GM23338 (cell line): ENCODE data around the gene TTC23. TPM values are rescaled to one million over a fixed set of nuclear protein-coding genes. Genes with fewer than 3 reads are reported as not detected.

ENCODE experiments used
- ATAC-seq: fragments of 200-7000 bp; cut with Tn5 transposase; 3 replicates; pipeline ENCODE4 v1.9.1; 2020
- DNase-seq: peaks from one replicate; pipeline ENCODE4 v3.0.0-alpha.2; 2015; ENCODE audit warnings: low spot score
- H2AFZ ChIP-seq: fragments of 200-600 bp; sonication (generic); 2 replicates; pipeline ENCODE4 v1.8.0; 2016; ENCODE audit warnings: antibody characterized with exemption, mild to moderate bottlenecking, moderate library complexity
- H3F3A ChIP-seq: fragments of 200-600 bp; sonication (generic); replicated peaks from 2 replicates; pipeline ENCODE4 v1.8.0; 2017; ENCODE audit warnings: antibody characterized with exemption, mixed run types, low read depth
- H3K27ac ChIP-seq: fragments of 200-600 bp; sonication (generic); 2 replicates; pipeline ENCODE4 v1.6.1; 2016; ENCODE audit warnings: low read depth
- H3K27me3 ChIP-seq: fragments of 200-600 bp; sonication (generic); 2 replicates; pipeline ENCODE4 v1.8.0; 2016; ENCODE audit warnings: mild to moderate bottlenecking, mixed run types, moderate library complexity; ENCODE audit not compliant: insufficient read depth
- H3K36me3 ChIP-seq: fragments of 200-600 bp; sonication (generic); 2 replicates; pipeline ENCODE4 v1.8.0; 2016; ENCODE audit warnings: mild to moderate bottlenecking; ENCODE audit not compliant: insufficient read depth
- H3K4me1 ChIP-seq: fragments of 200-600 bp; sonication (generic); 2 replicates; pipeline ENCODE4 v1.8.0; 2016; ENCODE audit warnings: mild to moderate bottlenecking, moderate library complexity; ENCODE audit not compliant: insufficient read depth
- H3K4me2 ChIP-seq: fragments of 200-600 bp; sonication (generic); 2 replicates; pipeline ENCODE4 v1.7.1; 2017; ENCODE audit warnings: mixed run types
- H3K4me3 ChIP-seq: fragments of 200-600 bp; sonication (generic); 2 replicates; pipeline ENCODE4 v1.6.1; 2016; ENCODE audit warnings: mixed run types
- H3K79me2 ChIP-seq: fragments of 200-600 bp; sonication (generic); replicated peaks from 2 replicates; pipeline ENCODE4 v1.8.0; 2017; ENCODE audit warnings: mild to moderate bottlenecking; ENCODE audit not compliant: insufficient read depth
- H3K9me2 ChIP-seq: fragments of 200-600 bp; sonication (generic); 2 replicates; pipeline ENCODE4 v1.8.0; 2017; ENCODE audit not compliant: insufficient read depth
- H4K20me1 ChIP-seq: fragments of 200-600 bp; sonication (generic); replicated peaks from 2 replicates; pipeline ENCODE4 v1.8.0; 2017; ENCODE audit warnings: mild to moderate bottlenecking; ENCODE audit not compliant: insufficient read depth
- H3K27ac Mint-ChIP-seq: 2 replicates; pipeline ENCODE4 v1.8.0; 2020; ENCODE audit warnings: inconsistent platforms, mild to moderate bottlenecking, moderate library complexity, mixed read lengths
- H3K27me3 Mint-ChIP-seq: 3 replicates; pipeline ENCODE4 v1.8.0; 2022; ENCODE audit warnings: low read depth, mild to moderate bottlenecking, moderate library complexity, mixed read lengths, inconsistent platforms; ENCODE audit not compliant: insufficient read depth, poor library complexity
- H3K36me3 Mint-ChIP-seq: 3 replicates; pipeline ENCODE4 v1.8.0; 2021; ENCODE audit warnings: low read depth, mild to moderate bottlenecking, inconsistent platforms, moderate library complexity, mixed read lengths
- H3K4me1 Mint-ChIP-seq: 3 replicates; pipeline ENCODE4 v1.8.0; 2020; ENCODE audit warnings: mild to moderate bottlenecking, inconsistent platforms, mixed read lengths
- H3K4me3 Mint-ChIP-seq: 3 replicates; pipeline ENCODE4 v1.8.0; 2021; ENCODE audit warnings: moderate library complexity, mild to moderate bottlenecking, inconsistent platforms, mixed read lengths
- H3K9me3 Mint-ChIP-seq: 3 replicates; pipeline ENCODE4 v1.8.0; 2020; ENCODE audit warnings: moderate library complexity, mild to moderate bottlenecking, inconsistent platforms, mixed read lengths
- CREB1 ChIP-seq: fragments of 250-450 bp; sonication (Bioruptor Pico); IDR thresholded peaks from 2 replicates; pipeline ENCODE4 v1.5.0; 2020; ENCODE audit warnings: low read depth, mild to moderate bottlenecking, moderate library complexity
- EZH2 ChIP-seq: fragments of 200-600 bp; sonication (generic); IDR thresholded peaks from one replicate; pipeline ENCODE4 v1.8.0; 2017; ENCODE audit warnings: antibody characterized with exemption, mild to moderate bottlenecking, low read depth; ENCODE audit not compliant: unreplicated experiment
- EZH2phosphoT487 ChIP-seq: fragments of 200-600 bp; sonication (generic); IDR thresholded peaks from one replicate; pipeline ENCODE4 v1.8.1; 2018; ENCODE audit warnings: antibody characterized with exemption; ENCODE audit not compliant: unreplicated experiment
- JUNB ChIP-seq: IDR thresholded peaks from one replicate; pipeline ENCODE4 v1.6.1; 2016; ENCODE audit warnings: antibody characterized with exemption; ENCODE audit not compliant: unreplicated experiment
- NANOG ChIP-seq: IDR thresholded peaks from 2 replicates; pipeline ENCODE4 v1.6.1; 2016; ENCODE audit warnings: antibody characterized with exemption, borderline replicate concordance
- POLR2AphosphoS5 ChIP-seq: IDR thresholded peaks from 2 replicates; pipeline ENCODE4 v1.6.1; 2016; ENCODE audit warnings: antibody characterized with exemption, low read depth
- STAT1 ChIP-seq: IDR thresholded peaks from one replicate; pipeline ENCODE4 v1.6.1; 2016; ENCODE audit warnings: antibody characterized with exemption; ENCODE audit not compliant: unreplicated experiment
- ZNF114 ChIP-seq: fragments of 250-450 bp; sonication (Bioruptor Pico); IDR thresholded peaks from 2 replicates; pipeline ENCODE4 v1.5.0; 2020; ENCODE audit warnings: mild to moderate bottlenecking, moderate library complexity
- ZNF331 ChIP-seq: fragments of 250-450 bp; sonication (Bioruptor Pico); IDR thresholded peaks from 2 replicates; pipeline ENCODE4 v1.5.0; 2020; ENCODE audit warnings: low read depth, mild to moderate bottlenecking, moderate library complexity
- polyA plus RNA-seq: library from polyadenylated mRNA; unstranded; fragments of >200 nt; fragmentation: Nextera tagmentation; extraction: Ambion mirVana; gene quantifications from 2 replicates; pipeline ENCODE4 v1.2.1, GENCODE V29; 2016
- total RNA-seq: library from RNA; depleted of rRNA; stranded (reverse); fragments of >200 nt; shearing (Covaris generic); gene quantifications from 2 replicates; pipeline ENCODE4 v1.2.3, GENCODE V29; 2014
- TF ChIP-seq, protein P1 (sequence below): IDR thresholded peaks from one replicate; pipeline ENCODE4 v1.6.1; 2018; ENCODE audit warnings: antibody characterized with exemption; ENCODE audit not compliant: unreplicated experiment
- TF ChIP-seq, protein P2 (sequence below), 2 experiments: fragments of 200-600 bp in 1 of 2; sonication (generic) in 1 of 2; conservative IDR thresholded peaks; 2 replicates each; pipeline versions ENCODE4 v1.5.1 to v1.6.1; 2016 to 2017; ENCODE audit warnings: antibody characterized with exemption in 2 of 2, low read depth in 2 of 2, mild to moderate bottlenecking in 2 of 2, moderate library complexity in 1 of 2
- TF ChIP-seq, protein P3 (sequence below): IDR thresholded peaks from 2 replicates; pipeline ENCODE4 v1.6.1; 2016; ENCODE audit warnings: antibody characterized with exemption

Gene TTC23
- total and polyA plus RNA-seq, 2 experiments from 2014 or later, result 6.3 to 25.2 TPM

DNA sequence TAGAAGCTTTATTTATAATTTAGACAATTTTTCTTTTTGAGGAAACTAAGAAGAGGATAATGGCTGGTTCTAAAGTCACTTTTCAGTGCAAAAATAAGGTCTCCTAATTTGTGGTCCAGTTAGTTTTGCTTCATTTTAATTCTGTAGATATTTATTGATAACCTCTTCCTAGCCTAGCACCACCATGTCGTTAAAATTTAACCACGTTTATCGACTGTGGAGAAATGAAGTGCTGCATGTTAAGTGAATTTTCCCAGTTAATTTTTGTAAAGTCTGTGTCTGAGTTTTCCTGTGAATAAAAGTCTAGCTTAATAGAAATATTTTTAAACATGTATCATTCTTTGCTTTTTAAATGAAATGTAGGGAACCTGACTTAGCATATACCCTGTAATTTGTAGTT is 18.6 kb upstream of the TTC23 start (continued):
- TF ChIP-seq, protein P1, sequence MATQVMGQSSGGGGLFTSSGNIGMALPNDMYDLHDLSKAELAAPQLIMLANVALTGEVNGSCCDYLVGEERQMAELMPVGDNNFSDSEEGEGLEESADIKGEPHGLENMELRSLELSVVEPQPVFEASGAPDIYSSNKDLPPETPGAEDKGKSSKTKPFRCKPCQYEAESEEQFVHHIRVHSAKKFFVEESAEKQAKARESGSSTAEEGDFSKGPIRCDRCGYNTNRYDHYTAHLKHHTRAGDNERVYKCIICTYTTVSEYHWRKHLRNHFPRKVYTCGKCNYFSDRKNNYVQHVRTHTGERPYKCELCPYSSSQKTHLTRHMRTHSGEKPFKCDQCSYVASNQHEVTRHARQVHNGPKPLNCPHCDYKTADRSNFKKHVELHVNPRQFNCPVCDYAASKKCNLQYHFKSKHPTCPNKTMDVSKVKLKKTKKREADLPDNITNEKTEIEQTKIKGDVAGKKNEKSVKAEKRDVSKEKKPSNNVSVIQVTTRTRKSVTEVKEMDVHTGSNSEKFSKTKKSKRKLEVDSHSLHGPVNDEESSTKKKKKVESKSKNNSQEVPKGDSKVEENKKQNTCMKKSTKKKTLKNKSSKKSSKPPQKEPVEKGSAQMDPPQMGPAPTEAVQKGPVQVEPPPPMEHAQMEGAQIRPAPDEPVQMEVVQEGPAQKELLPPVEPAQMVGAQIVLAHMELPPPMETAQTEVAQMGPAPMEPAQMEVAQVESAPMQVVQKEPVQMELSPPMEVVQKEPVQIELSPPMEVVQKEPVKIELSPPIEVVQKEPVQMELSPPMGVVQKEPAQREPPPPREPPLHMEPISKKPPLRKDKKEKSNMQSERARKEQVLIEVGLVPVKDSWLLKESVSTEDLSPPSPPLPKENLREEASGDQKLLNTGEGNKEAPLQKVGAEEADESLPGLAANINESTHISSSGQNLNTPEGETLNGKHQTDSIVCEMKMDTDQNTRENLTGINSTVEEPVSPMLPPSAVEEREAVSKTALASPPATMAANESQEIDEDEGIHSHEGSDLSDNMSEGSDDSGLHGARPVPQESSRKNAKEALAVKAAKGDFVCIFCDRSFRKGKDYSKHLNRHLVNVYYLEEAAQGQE, result no peak
- TF ChIP-seq, protein P2, sequence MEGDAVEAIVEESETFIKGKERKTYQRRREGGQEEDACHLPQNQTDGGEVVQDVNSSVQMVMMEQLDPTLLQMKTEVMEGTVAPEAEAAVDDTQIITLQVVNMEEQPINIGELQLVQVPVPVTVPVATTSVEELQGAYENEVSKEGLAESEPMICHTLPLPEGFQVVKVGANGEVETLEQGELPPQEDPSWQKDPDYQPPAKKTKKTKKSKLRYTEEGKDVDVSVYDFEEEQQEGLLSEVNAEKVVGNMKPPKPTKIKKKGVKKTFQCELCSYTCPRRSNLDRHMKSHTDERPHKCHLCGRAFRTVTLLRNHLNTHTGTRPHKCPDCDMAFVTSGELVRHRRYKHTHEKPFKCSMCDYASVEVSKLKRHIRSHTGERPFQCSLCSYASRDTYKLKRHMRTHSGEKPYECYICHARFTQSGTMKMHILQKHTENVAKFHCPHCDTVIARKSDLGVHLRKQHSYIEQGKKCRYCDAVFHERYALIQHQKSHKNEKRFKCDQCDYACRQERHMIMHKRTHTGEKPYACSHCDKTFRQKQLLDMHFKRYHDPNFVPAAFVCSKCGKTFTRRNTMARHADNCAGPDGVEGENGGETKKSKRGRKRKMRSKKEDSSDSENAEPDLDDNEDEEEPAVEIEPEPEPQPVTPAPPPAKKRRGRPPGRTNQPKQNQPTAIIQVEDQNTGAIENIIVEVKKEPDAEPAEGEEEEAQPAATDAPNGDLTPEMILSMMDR (conservative IDR thresholded peaks at IDR 0.05; ENCODE audit: low read depth in 2 of 2), result no peak
- TF ChIP-seq NANOG (no peak), ZNF331 (CRISPR knock-in tag) (no peak), EZH2phosphoT487 (no peak), EZH2 (no peak), ZNF114 (CRISPR knock-in tag) (no peak), CREB1 (CRISPR knock-in tag) (no peak)
- TF ChIP-seq, protein P3, sequence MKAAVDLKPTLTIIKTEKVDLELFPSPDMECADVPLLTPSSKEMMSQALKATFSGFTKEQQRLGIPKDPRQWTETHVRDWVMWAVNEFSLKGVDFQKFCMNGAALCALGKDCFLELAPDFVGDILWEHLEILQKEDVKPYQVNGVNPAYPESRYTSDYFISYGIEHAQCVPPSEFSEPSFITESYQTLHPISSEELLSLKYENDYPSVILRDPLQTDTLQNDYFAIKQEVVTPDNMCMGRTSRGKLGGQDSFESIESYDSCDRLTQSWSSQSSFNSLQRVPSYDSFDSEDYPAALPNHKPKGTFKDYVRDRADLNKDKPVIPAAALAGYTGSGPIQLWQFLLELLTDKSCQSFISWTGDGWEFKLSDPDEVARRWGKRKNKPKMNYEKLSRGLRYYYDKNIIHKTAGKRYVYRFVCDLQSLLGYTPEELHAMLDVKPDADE, result no peak

- Mint-ChIP-seq H3K9me3 (no peaks in the 10 kb centered on the region), H3K4me1 (peaks cover 8% of the 10 kb centered on the region), H3K27me3 (peaks cover 2% of the 10 kb centered on the region), H3K27ac (no peak overlapping the region), H3K36me3 (no peaks in the 10 kb centered on the region), H3K4me3 (no peak overlapping the region)
- Histone ChIP-seq H2AFZ (no peak overlapping the region), H3K9me2 (no peaks in the 10 kb centered on the region), H3K27ac (no peak overlapping the region), H4K20me1 (no peaks in the 10 kb centered on the region), H3F3A (no peaks in the 10 kb centered on the region), H3K79me2 (no peaks in the 10 kb centered on the region), H3K4me3 (no peak overlapping the region), H3K4me2 (no peak overlapping the region), H3K36me3 (no peaks in the 10 kb centered on the region), H3K4me1 (peaks cover 3% of the 10 kb centered on the region; the same call in 1 of the 2 replicates), H3K27me3 (no peaks in the 10 kb centered on the region)
- no peak for ATAC-seq
- no peak for DNase-seq
- TF ChIP-seq POLR2AphosphoS5 (no peak), CREB1 (CRISPR knock-in tag) (no peak), JUNB (no peak), STAT1 (no peak)
- TF ChIP-seq, protein P1, result no peak
- TF ChIP-seq, protein P3, result no peak
- TF ChIP-seq, protein P2 (conservative IDR thresholded peaks at IDR 0.05; ENCODE audit: low read depth in 2 of 2), result no peak
Observed at GRCh38 chr15:99265541-99266070, 16.2 kb upstream of the TTC23 start.
